ENCODE data around the gene SLC5A10.
"Not testable (repeated sequence)": the region's sequence is repeated elsewhere in the genome, so short reads cannot be mapped to it uniquely, and the experiment has no call there.

Gene SLC5A10

DNA sequence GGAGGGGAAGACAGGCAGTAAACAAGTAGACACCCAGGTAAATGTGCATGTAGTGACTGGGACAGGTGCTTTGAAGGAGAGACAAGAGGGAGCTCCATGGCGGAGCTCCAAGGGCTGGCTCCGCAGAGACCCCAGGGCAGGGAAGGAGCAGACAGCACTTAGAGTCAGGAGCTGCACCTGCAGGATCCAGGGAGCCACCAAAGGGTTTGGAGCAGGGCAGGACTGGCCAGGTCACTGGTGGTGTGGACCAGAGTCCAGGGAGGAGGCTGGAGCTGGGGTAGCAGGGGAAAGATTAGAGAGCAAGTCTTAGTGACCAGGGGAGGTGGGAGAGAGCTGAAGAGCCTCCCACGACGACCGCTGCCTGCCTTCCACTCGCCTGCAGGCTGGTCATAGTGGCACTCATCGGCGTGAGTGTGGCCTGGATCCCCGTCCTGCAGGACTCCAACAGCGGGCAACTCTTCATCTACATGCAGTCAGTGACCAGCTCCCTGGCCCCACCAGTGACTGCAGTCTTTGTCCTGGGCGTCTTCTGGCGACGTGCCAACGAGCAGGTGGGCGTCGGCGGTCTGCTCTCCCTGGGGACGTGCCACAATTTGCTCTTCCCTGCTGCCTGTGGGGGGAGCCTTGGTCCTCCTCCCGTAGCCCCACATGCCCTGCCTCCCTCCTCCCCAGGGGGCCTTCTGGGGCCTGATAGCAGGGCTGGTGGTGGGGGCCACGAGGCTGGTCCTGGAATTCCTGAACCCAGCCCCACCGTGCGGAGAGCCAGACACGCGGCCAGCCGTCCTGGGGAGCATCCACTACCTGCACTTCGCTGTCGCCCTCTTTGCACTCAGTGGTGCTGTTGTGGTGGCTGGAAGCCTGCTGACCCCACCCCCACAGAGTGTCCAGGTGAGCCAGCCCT lies 67.3 kb downstream of the SLC5A10 start:
- no peak for DNase-seq (ENCODE audit: low spot score)

DNA sequence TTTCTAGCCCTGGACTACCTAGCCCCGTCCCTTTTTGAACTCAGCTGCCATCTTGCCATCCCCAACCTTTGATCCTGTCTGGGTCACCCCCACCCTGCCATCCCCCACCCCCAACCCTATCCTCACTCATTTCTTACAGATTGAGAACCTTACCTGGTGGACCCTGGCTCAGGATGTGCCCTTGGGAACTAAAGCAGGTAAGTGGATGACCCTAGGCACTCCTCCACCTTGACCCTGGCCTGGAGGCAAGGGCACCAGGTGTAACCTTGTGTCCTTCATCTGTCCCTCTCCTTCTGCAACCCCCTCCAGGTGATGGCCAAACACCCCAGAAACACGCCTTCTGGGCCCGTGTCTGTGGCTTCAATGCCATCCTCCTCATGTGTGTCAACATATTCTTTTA lies 68.1 kb downstream of the SLC5A10 start:
- DNase-seq (ENCODE audit: low spot score) = no peak

DNA sequence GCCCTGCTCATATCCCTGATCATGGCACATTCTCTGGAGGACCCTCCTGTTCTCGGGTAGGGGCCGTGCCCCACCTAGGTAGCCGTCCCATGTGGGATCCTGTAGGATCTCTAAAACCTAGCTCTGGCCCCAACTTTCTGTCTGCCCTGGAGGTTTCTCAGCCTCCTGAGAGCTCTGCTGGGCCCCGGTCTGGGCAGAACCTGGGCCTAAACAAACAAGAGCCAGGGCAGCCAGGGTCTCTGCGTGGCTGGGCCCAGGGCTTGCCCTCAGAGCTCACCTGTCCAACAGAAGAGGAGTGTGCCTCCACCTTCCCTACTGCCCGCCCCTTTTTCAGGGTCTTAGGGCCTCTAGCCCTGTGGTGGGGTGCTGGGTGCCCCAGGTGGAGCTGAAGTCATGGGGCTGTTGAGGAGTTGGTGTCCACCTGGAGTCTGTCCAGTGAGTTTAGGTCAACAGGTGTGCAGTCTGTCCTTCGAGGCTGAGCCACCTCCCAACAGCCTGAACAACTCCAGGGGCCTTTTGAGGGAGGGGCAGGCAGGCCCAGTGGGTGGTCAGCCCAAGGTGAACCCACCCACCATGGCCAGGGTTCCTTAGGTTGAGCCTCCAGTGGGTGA lies 69.2 kb downstream of the SLC5A10 start:
- not testable (repeated sequence) for DNase-seq (ENCODE audit: low spot score)

DNA sequence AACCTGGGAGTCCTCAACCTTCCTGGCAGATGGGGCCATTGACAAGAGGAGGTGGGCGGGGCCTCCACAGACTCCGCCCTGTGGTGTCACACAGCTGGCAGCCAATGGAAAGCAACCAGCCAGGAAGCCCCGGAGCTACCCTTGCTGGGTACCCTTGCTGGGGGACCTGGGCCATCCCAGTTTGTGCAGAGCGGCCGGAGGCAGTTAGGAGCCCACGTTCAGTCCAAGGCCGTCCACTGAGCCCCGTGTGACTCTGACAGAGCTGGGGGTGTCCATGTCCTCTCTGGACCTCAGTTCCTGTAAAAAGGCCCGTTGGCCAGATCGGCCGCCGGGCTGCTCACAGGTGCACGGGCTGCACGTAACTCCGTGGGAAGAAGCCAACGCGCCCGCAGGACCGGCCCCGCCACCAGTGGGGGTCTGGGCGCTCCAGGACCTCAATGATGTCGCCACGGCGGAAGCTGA lies 69.7 kb downstream of the SLC5A10 start:
- DNase-seq (ENCODE audit: low spot score) = no peak

DNA sequence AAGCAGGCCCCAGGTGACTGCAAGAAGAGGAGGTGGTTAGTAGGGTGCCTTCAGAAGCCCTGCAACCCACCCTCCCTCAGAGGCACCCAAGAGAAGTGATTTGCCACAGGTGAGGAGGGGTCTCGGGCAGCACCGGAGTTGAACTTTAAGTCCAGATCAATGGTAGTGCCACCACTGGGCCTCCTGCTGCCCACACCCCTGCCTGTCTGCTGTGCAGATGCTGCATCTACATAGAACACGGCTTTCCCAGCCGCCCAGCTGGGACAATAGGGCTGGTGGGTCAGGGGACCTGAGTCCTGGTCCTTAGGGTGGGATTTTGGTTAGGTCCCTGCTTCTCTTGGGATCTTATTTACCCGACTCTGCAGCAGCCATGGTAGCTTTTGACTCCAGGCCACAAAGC lies 70.2 kb downstream of the SLC5A10 start:
- no peak for DNase-seq (ENCODE audit: low spot score)

DNA sequence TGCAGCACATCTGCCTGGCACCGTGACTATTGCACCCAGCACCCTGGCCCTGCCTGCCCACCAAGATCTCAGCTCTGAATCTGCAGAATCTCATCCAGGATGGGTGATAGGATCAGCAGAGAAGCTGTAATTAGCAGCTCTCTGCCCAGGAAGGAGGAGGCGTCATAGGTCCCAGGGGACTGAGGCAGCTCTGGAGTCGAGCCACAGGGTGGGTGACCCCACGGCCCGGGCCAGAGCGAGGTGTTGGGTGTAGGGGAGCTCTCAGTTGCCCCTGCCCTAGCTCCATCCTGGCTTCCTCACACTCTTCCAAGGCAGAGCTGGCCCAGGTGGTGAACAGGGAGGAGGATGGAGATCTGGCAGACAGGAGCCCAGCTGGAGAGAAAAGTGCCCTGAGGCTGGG lies 70.8 kb downstream of the SLC5A10 start:
- DNase-seq (ENCODE audit: low spot score) = no peak

DNA sequence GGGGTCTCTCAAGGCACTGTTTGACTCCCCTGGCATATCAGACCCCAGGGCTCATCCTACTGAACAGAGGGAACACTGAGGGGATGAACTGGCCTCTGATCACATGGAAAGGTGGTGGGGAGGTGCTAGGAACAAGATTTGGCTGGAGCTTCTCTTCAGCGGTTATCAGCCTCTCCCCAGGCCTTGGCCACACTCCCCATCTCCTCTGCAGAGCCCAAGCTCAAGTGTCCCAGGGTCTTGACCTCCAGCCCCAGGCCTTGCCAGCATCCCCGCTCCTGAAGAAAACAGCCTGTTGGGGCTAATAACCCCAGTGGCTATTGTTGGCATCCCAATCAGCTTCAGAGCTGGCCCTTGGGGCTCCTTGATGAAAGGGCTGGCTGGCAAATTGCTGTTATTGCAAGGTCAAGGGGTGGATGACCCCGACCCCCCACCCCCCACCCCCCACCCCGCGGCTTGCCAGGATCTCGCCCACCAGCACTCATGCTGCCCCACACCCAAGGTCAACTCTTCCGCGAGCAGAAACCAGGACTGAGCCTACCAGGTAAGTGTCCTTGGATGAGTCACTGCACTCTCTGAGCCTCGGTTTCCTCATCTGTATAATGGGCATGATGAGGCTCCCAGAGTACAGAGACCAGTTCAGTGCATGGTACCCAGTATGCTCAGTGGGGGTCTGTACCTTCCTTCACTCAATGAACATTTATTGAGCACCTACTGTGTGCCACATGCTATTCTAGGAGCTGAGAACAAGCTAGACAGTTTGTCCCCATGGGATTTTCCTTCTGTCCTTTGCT lies 71.4 kb downstream of the SLC5A10 start:
- DNase-seq (ENCODE audit: low spot score) = no peak

DNA sequence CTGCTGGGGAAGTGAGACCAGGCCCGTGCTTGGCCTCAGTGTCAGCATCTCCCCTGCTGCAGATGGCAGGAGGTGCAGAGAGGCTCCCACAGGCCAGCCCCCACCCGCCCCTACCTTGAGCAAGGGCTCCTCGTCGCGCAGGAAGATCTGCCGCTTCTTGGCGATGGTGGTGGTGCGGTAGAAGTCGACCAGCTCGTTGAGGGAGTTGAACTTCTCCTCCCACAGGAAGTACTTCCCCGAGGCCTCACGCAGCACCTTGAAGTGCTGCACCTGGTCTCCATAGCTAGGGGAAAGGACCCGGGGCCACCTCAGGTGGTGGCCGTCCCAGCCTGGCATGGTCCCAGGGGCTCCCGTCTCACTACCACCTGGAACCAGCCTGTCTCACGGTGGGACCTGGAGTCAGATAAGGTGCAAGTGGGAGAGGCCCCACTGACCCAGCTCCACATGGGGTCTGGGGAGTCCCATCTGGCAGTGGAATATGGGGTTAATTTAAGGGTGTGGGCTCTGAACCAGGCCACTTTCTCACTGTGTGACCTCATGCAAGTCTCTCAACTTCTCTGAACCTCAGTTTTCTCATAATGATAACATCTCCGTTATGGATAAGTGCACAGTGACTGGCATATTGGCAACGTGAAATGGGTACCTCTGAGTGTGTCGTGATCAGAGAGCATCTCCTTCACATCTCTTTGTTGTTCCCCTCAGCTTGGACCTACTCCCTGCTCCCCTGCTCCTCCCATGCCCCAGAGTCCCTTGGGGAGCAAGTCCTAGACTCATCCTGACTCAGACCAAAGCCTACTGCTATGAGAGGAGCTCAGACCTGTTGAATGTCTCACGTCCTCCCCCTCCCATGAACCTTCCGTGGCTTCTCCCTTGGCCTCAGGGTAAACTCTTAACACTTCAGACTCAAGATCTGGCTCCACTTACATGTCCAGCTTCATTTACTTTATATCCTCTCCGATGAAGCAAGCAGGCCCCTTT lies 72.4 kb downstream of the SLC5A10 start:
- no peak for DNase-seq (ENCODE audit: low spot score)

DNA sequence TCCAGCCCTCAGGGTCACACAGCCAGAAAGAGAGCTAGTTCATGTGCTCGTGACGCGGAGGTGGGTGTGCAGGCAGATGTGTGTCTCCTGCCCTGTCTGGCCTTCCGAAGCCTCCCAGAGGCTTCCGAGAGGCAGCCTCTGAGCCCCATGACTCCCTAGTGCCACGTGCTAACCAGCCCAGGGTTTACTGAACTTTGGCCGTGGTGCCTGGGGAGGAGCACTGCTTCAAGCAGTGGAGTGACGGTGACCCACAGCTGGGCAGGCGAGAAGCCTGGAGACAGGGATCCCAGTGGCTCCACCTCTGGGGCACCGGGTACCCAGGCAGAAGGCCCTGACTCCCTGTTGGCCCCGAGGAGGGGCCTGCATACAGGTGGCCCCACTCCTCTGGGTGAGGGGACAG lies 76.7 kb downstream of the SLC5A10 start:
- not testable (repeated sequence) for DNase-seq (ENCODE audit: low spot score)

DNA sequence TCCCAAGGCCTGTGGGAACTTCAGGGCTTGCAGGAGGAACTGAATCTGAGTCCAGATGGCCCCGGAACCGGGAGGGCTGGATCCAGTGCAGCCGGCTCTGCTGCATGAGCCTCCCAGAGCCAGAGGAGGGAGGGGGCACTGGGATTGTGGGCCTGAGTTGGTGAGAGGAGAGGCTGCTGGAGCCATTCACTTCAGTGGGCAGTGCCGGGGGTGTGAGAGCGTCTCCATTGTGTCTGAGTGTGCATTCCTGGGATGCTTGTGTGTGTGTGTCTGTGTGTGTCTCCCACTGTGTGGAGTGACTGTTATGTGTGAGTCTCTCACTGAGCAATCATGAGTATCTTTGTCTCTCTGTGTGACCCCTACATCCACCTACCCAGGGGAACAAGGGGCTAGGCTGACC lies 77.8 kb downstream of the SLC5A10 start:
- not testable (repeated sequence) for DNase-seq (ENCODE audit: low spot score)

DNA sequence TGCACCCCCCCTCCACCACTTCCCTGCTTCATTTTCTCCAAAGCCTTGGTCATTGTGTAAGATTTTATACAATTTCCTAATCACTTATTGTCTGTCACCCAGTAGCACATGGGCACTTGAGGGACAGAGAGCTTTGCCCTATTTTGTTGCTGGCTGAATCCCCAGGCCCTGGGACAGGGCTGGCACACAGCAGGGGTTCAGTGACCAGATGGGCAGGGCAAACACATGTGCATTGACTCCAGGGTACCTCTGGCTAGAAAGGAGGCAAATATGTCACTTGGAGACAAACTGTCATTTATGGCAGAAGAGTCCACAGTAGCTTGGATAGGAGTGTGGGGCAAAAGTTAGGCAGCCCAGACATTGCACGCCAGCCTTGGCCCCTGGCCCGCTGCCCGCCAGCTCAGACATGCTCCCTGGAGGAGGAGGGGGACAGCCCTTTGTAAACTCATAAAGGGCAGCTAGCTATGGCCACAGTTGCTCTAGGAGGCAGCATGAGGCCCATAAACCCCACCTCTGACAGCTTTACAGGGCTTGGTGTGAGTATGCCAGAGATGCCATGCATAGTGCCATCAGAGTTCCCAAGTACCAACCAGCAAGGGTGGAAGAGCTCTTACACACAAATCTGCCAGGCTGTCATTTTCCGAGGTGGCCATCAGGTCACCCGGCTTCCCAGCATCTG lies 78.9 kb downstream of the SLC5A10 start:
- DNase-seq (ENCODE audit: low spot score) = not testable (repeated sequence)

DNA sequence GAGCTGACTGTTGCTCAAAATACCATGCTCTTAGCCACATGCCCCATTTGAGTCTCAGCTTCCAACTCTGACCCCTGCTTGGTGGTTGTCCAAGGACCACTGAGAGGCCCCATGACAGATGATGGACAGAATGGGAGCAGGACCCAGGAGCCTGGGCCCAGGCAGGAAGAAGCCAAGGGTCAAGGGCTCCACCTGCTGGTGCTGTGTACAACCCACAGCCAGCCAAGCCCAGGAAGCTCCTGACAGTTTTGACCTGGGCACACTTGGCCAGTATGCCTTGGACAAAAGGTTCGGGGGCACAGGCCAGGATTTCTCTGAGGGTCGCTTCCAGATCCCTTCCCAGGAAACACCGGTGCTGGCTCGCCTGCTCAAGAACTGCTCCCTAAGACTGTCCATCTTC lies 79.8 kb downstream of the SLC5A10 start:
- DNase-seq (ENCODE audit: low spot score) = not testable (repeated sequence)

DNA sequence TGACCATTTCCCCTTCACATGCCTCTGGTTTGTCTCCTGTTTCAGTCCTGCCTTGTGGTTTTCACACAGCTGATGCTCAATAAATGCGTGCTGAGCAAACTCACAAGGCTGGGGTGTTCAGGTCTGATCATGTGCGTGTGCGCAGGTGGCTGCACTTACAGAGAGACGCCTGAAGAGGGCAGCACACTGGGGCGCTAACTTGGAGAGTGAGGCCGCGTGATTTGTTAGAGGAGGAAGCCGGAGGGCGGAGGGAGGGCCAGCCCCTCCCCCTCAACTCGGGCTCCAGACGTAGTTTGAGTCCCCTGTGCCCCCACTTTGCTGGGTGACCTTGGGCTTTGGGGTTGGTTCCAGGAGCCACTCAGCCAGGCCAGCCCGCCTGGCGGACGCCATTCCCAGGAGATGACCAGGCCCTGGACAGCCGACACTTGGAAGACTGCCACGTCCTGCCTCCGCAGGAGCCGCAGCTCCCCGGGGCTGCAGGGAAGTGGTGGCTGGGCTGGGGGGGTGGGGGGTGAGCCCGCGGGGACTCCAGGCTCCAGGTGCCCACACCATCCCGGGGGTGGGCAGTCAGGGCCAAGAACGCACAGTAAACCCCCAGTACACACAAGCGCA lies 80.5 kb downstream of the SLC5A10 start:
- DNase-seq (ENCODE audit: low spot score) = not testable (repeated sequence)

DNA sequence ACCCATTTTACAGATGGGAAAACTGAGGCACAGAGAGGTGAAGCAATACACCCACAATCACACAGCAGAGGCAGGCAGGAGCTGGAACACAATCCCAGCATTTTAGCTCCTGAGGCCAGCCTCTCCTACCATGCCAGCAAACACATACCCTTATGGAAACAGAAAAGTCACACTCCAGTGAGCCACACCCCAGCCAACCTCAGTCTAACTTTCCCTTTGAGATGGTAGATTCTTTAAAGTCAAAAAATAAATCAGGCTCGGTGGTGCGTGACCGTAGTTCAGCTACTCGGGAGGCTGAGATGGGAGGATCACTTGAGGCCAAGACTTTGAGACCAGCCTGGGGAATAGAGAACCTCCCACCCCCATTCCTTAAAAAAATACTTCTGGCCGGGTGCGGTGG lies 84.2 kb downstream of the SLC5A10 start:
- not testable (repeated sequence) for DNase-seq (ENCODE audit: low spot score)

DNA sequence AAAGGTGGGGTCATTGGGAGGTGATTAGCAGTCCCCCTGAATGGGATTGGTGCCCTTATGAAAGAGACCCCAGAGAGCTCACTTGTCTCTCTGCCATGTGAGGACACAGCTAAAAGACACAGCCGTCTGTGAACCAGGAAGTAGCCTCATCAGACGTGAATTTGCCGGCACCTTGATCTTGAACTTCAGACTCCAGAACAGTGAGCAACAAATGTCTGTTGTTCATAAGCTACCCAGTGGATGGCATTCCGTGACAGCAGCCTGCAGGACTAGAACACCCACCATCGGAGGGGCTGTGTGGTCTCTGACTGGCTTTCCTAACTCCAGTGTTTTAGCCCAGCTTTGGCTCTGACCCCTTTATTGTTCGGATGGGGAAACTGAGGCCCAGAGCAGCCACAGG lies 85.6 kb downstream of the SLC5A10 start:
- not testable (repeated sequence) for DNase-seq (ENCODE audit: low spot score)

DNA sequence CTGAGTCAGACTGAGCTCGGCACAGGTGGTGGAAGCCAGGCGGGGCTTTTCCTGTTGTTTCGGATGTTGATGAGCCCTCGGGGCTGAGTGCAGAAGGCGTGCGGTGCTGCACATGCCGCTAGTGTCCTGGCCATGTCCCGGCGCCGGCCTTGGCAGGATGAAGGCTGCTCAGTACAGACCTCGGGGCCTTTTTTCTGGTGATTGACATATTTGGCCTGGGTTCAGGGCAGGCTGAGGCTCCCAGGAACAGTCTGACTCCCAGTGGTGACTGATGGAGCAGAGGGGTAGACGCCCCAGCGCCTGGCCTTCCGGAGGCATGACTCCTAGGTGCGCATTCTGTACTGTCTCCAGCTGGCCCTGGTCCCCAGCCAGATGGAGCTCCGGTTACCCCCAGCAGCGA lies 86.0 kb downstream of the SLC5A10 start:
- not testable (repeated sequence) for DNase-seq (ENCODE audit: low spot score)

DNA sequence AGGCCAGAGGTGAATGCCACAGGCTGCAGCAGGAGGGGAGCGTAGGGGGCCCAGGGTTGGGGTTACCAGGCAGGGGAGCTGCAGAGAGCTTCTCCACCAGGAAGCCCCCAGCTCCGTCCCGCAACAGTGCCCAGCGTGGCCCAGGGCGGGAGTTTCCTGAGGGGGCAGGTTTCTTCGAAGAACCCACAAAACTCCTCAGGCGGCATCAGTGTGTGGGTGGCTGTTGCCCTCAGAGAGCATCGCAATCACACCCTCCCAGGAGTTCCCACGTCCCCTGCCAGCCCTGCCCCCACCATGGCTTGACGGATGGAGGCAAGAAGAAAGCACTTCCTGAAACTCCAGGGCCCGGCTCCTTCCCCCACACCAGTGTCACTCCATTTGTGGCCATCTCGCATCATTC lies 86.8 kb downstream of the SLC5A10 start:
- not testable (repeated sequence) for DNase-seq (ENCODE audit: low spot score)

DNA sequence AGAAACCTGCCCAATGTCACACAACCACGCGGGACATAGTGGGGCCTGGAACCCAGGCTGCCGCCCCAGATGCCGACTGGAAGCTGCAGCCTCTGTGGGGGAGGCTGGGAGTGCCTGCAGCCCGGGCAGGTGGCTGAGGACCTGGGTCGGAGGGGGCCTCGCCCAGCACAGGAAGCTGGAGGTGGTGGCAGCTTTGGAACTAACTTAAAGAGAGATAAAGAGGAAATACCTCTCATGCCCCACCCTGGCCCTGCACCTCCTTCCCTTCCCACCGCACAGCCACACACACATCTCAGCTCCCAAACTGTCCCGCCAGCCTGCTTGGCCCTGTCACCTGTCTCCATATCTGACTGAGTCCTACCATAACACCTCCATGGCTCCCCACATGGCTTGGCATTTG lies 88.4 kb downstream of the SLC5A10 start:
- not testable (repeated sequence) for DNase-seq (ENCODE audit: low spot score)

DNA sequence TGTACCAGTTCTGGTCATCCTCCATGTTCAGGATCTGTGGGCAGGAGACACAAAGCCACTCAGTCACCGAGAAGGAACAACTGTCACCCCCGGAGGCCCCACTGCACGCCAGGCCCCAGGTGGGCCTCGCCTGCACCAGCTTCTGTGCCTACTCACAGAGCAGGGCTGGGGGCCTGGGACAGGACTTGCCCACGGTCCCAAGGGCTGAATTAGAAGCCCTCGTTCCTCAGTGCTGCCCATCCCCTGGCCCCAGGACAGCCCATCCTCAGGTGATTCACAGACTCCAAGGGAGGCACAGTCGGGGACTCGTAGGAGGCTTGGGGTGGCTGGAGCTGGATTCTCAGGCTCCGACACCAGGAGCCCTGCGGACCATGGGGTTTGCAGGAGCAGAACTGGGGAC lies 89.9 kb downstream of the SLC5A10 start:
- not testable (repeated sequence) for DNase-seq (ENCODE audit: low spot score)

DNA sequence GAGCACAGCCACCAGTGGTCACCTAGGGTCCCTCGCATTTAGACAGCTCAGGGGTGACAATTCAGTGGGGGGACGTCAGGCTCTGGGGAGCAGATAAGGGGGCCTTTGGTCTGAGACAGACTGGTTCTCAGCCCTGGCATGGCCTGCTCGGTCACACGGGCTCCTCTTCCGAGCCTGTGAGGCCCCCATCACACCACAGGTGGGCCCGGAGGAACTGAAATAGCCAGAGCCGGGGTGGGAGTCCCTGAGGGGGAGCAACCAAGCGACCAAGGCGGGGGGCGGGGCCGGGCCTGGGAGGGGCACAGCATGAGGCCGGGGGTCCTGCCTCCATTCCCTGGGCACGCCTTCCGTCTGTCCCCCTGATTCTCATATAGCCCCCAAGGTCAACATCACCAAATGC lies 90.4 kb downstream of the SLC5A10 start:
- DNase-seq (ENCODE audit: low spot score) = not testable (repeated sequence)

All from iPS-NIHi11 (cell line).